Measurements from ENCODE around the gene NACC2. TPM values are rescaled to one million over a fixed set of nuclear protein-coding genes. Genes with fewer than 3 reads are reported as not detected.

NACC2 gene
- total RNA-seq, 4 donors from 2014 or later: 10.4 to 21.6 (median 12.8) TPM

DNA sequence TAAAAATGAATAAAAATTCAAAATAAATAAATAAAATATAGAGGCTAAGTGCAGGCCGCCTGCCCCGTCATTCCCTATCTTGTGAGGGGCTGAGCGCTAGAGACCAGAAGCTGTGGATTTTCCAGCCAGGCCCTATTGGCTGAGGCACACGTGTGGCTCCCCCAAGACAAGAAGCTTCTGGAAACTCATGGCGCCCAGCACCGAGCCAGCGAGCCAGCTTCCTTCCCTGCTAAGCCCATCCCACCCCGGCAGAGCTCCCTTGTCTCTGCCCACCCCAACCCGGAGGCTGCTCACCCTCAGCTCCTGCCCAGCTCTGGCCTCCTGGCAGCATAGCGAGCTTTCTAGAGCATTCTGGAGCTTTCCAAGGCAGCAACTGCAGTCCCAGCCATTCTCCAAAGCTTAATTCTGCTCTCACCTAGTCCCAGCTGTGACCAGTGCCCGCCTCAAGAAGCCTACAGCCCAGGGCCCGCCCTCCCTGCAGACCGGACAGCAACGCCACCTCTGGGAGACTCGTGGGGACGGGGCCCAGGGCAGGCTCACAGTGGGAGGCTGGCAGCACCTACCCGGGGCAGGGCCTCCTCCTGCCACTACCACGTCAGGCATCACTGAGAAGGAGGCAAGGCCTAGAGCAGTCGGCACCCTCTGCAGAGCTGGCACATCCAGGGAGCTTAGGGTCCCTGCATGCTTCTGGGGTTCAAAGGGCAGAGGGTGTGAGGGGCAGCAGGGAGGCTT, 46.8 kb upstream of the NACC2 start:
- no peaks in the 10 kb centered on the region for H3K36me3 ChIP-seq
- no peak overlapping the region for H3K4me3 ChIP-seq
- peaks cover 0 to 12% (median 0%) of the 10 kb centered on the region in 3 donors for H3K4me1 ChIP-seq
- DNase-seq: no peak
- H3K27me3 ChIP-seq: peaks cover 0 to 91% (median 3%) of the 10 kb centered on the region in 4 donors
- H3K9me3 ChIP-seq: no peaks in the 10 kb centered on the region
- 70 to 75% methylated on average over 7 to 10 of the region's 19 CpGs for WGBS, 2 donors
- intact Hi-C loops (cut with DNase I): loop anchor here (10.0 kb wide), 2 partner anchors 63 to 143 kb away; partner anchors contain the start of gene LHX3
- TF ChIP-seq CTCF (IDR thresholded peaks at IDR 0.05) (no peak), POLR2A (IDR thresholded peaks at IDR 0.05) (no peak)
- no peak overlapping the region for H3K27ac ChIP-seq

GRCh38 chr9:136140966-136141365, 45.9 kb upstream of the NACC2 start:
- WGBS, 2 donors: 26 to 42% methylated on average over 11 to 14 of the region's 14 CpGs
- Histone ChIP-seq H3K36me3 (no peaks in the 10 kb centered on the region), H3K4me1 (peaks cover 0 to 12% (median 0%) of the 10 kb centered on the region in 3 donors), H3K27me3 (peaks cover 0 to 91% (median 5%) of the 10 kb centered on the region in 4 donors), H3K27ac (no peak overlapping the region), H3K9me3 (no peaks in the 10 kb centered on the region), H3K4me3 (no peak overlapping the region)
- no peak for DNase-seq
- TF ChIP-seq POLR2A (IDR thresholded peaks at IDR 0.05): no peak
- no peak for TF ChIP-seq CTCF (IDR thresholded peaks at IDR 0.05)
- intact Hi-C loops (cut with DNase I): loop anchor here (10.0 kb wide), 2 partner anchors 64 to 144 kb away; partner anchors contain the start of gene LHX3

DNA sequence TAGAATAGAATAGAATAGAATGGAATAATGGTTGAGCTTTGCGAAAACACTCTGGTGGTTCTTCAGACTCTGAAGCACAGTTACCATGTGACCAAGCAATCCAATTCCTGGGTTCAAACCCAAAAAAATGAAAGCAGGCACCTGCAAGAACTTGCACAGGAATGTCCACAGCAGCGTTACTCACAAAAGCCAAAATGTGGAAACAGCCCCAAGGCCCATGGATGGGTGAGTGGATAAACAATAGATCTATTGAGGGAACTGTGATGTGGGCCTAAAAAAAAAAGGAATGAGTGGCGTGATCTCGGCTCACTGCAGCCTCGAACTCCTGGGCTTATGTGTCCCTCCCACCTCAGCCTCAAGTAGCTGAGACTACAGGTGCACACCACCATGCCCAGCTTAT, 45.0 kb upstream of the NACC2 start:
- Histone ChIP-seq H3K9me3 (no peaks in the 10 kb centered on the region), H3K36me3 (no peaks in the 10 kb centered on the region), H3K4me1 (peaks cover 0 to 12% (median 0%) of the 10 kb centered on the region in 3 donors), H3K27ac (no peak overlapping the region), H3K27me3 (peaks cover 0 to 91% (median 7%) of the 10 kb centered on the region in 4 donors), H3K4me3 (no peak overlapping the region)
- WGBS, 2 donors: 35 to 61% methylated on average over 5 of the region's 5 CpGs
- TF ChIP-seq CTCF (IDR thresholded peaks at IDR 0.05): no peak
- no peak for TF ChIP-seq POLR2A (IDR thresholded peaks at IDR 0.05)
- DNase-seq: no peak
- intact Hi-C loops (cut with DNase I): loop anchor here (10.0 kb wide), 2 partner anchors 65 to 145 kb away; partner anchors contain the start of gene LHX3

DNA sequence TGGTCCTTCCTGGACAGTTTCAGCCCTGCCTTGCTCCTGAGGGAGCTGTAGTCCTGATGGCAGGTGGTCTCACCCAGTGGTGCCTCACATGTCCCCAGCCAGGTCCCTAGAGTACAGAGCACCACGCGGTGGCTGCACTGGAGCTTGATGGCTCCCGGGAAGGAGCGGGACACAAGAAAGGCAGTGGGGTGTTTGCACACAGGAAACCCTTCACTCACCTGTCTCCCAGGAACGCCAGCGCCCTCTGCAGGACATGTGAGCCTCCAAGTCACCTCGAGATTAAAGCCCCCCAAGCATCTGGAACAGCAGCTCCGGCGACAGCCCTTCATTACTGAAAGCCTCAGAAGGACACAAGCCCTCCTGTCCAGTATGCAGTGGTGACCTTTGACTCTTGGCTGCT, 43.5 kb upstream of the NACC2 start:
- no peak for DNase-seq
- 33 to 50% methylated on average over 2 to 3 of the region's 9 CpGs for WGBS, 2 donors
- no peaks in the 10 kb centered on the region for H3K36me3 ChIP-seq

More for the DNA sequence above, 43.5 kb upstream of the NACC2 start:
- Histone ChIP-seq H3K27me3 (peaks cover 0 to 91% (median 16%) of the 10 kb centered on the region in 4 donors), H3K9me3 (no peaks in the 10 kb centered on the region), H3K4me1 (peaks cover 4 to 17% (median 5%) of the 10 kb centered on the region in 3 donors), H3K4me3 (no peak overlapping the region), H3K27ac (no peak overlapping the region)
- no peak for TF ChIP-seq POLR2A (IDR thresholded peaks at IDR 0.05)
- TF ChIP-seq CTCF (IDR thresholded peaks at IDR 0.05): peak in 2 of 6 experiments; percentile 8 to 36
- intact Hi-C loops (cut with DNase I): no loop called here
